ENCODE results near the gene SHISA9. TPM values are rescaled to one million over a fixed set of nuclear protein-coding genes. Genes with fewer than 3 reads are reported as not detected.

Gene SHISA9
- total RNA-seq, 1 donor from 2014 or later, result 5.3 TPM

DNA sequence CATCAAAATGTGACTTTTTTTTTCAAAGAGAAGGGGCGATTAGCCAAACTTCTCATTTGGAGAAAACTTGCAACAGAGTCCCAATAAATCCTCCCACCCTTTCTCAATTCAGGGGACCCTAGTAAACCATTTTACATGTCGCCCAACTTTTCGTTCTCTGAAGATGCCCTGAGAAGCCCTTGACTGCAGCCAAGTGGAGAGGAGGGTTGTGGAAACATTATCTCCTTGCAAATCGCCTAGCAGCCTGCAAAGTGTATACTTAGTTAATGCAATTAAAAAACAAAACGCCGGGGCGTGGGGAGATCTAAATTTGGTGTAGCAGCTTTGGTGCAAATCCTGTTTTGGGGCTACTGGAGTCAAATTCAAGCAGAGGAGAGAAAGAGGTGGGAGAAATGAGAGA lies 1.2 kb upstream of the SHISA9 start:
- H3K9me3 Mint-ChIP-seq, result no peaks in the 10 kb centered on the region
- H3K27me3 Mint-ChIP-seq, result peaks cover 77% of the 10 kb centered on the region
- peak overlapping the region; percentile 51 for H3K27ac Mint-ChIP-seq
- TF ChIP-seq, protein P1, sequence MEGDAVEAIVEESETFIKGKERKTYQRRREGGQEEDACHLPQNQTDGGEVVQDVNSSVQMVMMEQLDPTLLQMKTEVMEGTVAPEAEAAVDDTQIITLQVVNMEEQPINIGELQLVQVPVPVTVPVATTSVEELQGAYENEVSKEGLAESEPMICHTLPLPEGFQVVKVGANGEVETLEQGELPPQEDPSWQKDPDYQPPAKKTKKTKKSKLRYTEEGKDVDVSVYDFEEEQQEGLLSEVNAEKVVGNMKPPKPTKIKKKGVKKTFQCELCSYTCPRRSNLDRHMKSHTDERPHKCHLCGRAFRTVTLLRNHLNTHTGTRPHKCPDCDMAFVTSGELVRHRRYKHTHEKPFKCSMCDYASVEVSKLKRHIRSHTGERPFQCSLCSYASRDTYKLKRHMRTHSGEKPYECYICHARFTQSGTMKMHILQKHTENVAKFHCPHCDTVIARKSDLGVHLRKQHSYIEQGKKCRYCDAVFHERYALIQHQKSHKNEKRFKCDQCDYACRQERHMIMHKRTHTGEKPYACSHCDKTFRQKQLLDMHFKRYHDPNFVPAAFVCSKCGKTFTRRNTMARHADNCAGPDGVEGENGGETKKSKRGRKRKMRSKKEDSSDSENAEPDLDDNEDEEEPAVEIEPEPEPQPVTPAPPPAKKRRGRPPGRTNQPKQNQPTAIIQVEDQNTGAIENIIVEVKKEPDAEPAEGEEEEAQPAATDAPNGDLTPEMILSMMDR (conservative IDR thresholded peaks at IDR 0.05), result no peak
- no peaks in the 10 kb centered on the region for H3K4me1 Mint-ChIP-seq (ENCODE audit: unreplicated experiment)
- H3K4me3 Mint-ChIP-seq, result peak overlapping the region; percentile 82
- no peak for DNase-seq (ENCODE audit: extremely low spot score, unreplicated experiment)
- H3K36me3 Mint-ChIP-seq, result no peaks in the 10 kb centered on the region

DNA sequence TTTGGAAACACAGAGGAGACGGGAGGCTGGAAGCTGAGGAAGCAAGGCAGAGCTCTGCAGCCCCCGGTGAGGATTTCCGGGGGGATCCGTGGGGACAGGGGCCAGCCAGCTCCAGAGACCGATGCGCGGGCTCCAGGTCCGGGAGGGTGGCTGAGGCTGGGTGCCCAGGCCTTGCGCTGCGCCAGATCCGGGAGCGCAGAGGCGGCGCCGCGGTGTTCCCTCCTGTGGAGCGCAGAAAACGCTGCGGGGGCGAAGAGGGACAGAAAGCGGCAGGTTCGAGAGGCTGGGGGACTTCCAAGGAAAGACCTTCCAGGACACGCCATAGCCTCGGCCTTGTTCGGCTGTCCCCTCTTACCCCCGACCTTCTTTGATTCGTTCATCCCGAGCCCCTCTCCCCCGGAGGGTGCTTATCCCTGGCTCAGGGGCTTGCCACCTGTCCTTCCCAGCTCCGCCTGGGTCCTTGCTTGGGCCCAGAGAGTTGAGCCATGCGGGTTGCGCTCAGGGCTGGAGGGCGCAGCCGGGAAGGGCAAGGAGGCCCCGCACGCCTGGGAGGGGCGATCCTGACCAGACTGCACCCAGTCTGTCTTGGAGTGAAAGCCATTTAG lies 697 bp upstream of the SHISA9 start:
- Mint-ChIP-seq H3K9me3 (no peaks in the 10 kb centered on the region), H3K36me3 (no peaks in the 10 kb centered on the region), H3K27ac (peak overlapping the region; percentile 51), H3K4me3 (peak overlapping the region; percentile 82), H3K27me3 (peaks cover 82% of the 10 kb centered on the region), H3K4me1 (ENCODE audit: unreplicated experiment) (no peaks in the 10 kb centered on the region)
- no peak for DNase-seq (ENCODE audit: extremely low spot score, unreplicated experiment)
- TF ChIP-seq, protein P1 (conservative IDR thresholded peaks at IDR 0.05), result no peak

GRCh38 chr16:12901204-12901596 lies 198 bp upstream of the SHISA9 start:
- Mint-ChIP-seq H3K4me3 (peak overlapping the region; percentile 78), H3K27me3 (peaks cover 84% of the 10 kb centered on the region), H3K4me1 (ENCODE audit: unreplicated experiment) (no peaks in the 10 kb centered on the region), H3K9me3 (no peaks in the 10 kb centered on the region), H3K36me3 (no peaks in the 10 kb centered on the region), H3K27ac (no peak overlapping the region)
- TF ChIP-seq, protein P1 (conservative IDR thresholded peaks at IDR 0.05), result no peak
- no peak for DNase-seq (ENCODE audit: extremely low spot score, unreplicated experiment)

- Mint-ChIP-seq H3K4me1 (ENCODE audit: unreplicated experiment) (no peaks in the 10 kb centered on the region), H3K27ac (no peak overlapping the region), H3K27me3 (peaks cover 83% of the 10 kb centered on the region), H3K4me3 (peak overlapping the region; percentile 89), H3K36me3 (no peaks in the 10 kb centered on the region), H3K9me3 (no peaks in the 10 kb centered on the region)
- TF ChIP-seq, protein P1 (conservative IDR thresholded peaks at IDR 0.05), result no peak
- no peak for DNase-seq (ENCODE audit: extremely low spot score, unreplicated experiment)
Observed at GRCh38 chr16:12902511-12903372, 1.3 kb downstream of the SHISA9 start.

DNA sequence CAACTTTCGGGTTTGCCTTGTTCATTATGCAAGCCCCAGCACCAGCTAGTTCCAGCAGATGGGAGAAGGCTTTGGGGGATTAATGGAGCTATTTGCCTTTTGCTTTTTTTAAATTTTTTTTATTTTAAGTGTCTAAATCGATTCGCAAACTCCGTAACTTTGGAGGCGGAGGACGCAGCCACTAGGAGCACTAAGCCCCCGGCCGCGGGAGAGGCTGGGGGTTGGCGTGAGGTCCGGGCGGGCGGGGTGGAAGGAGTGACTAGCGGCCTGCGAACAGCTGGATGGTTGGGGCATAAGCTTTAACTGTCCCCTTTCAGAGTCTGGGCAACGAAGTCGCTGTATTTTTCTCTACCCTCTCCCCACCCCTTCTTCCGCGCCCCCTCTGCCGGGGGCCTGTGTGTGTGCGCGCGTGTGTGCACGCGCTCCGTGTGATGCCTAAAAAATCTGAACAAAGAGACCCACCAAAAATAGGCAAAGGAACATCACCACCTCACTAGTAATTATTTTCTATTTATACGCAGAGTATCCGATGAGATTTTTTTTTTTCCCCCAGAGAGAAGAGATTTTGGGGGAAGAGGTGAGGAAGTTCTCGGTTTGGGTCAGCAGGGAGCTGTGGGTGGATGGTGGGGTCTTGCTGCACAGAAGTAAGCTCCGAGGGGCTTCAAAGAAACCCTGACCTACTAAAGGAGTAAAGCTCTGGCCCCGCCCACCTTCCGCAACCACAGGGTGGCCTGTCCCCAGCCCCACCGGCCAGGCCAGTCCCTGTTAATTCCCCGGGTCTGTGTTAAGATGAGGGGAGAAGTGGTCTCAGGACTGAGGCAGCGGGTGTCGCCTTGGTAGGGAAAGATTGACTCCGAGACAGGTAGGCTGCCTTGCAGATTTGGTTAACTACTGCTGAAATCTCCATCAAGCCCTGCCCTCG lies 2.3 kb downstream of the SHISA9 start:
- Mint-ChIP-seq H3K27ac (no peak overlapping the region), H3K9me3 (no peaks in the 10 kb centered on the region), H3K36me3 (no peaks in the 10 kb centered on the region), H3K4me1 (ENCODE audit: unreplicated experiment) (no peaks in the 10 kb centered on the region), H3K4me3 (peak overlapping the region; percentile 89), H3K27me3 (peaks cover 81% of the 10 kb centered on the region)
- TF ChIP-seq, protein P1 (conservative IDR thresholded peaks at IDR 0.05), result no peak
- DNase-seq (ENCODE audit: extremely low spot score, unreplicated experiment), result no peak

Data from type B pancreatic cell (in vitro differentiated cells).